Adrenal gland (tissue), 5 donors: ENCODE data around the gene GPD1.

Experiments
- POLR2A ChIP-seq, 2 donors: fragments of 450-650 bp; IDR thresholded peaks; one replicate each; pipeline ENCODE4 v1.6.1; 2017; ENCODE audit warnings: antibody characterized with exemption in 2 of 2, mild to moderate bottlenecking in 2 of 2, moderate library complexity in 1 of 2
- TF ChIP-seq, protein P1 (sequence below), 6 experiments: fragments of 450-650 bp in 4 of 6; fragments of 200-600 bp in 2 of 6; sonication (generic) in 1 of 6; IDR thresholded peaks; 1 replicate in 5 of 6; 2 replicates in 1 of 6; pipeline versions ENCODE4 v1.5.1 to v1.8.0; 2016 to 2021; ENCODE audit warnings: antibody characterized with exemption in 6 of 6, mild to moderate bottlenecking in 2 of 6, moderate library complexity in 1 of 6
- donor health status: DM: no; HTN: no; CAD: no.

DNA sequence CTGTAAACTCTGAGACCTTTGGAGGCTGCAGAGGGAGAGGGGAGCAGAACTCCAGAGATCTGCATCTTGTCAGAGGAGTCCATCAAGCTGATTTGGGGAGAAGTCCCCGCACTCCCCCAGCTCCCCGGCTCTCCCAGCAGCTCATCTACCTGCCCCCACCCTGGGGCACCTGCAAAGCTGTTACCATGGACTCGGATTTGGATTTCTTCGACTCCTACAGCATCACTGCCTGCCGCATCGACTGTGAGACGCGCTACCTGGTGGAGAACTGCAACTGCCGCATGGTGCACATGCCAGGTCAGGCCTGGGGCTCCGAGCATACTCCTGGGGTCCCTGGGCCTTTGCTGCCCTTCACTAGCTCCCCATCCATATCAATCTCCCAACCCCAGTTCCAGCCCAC, 25.5 kb upstream of the GPD1 start:
- TF ChIP-seq, protein P1, sequence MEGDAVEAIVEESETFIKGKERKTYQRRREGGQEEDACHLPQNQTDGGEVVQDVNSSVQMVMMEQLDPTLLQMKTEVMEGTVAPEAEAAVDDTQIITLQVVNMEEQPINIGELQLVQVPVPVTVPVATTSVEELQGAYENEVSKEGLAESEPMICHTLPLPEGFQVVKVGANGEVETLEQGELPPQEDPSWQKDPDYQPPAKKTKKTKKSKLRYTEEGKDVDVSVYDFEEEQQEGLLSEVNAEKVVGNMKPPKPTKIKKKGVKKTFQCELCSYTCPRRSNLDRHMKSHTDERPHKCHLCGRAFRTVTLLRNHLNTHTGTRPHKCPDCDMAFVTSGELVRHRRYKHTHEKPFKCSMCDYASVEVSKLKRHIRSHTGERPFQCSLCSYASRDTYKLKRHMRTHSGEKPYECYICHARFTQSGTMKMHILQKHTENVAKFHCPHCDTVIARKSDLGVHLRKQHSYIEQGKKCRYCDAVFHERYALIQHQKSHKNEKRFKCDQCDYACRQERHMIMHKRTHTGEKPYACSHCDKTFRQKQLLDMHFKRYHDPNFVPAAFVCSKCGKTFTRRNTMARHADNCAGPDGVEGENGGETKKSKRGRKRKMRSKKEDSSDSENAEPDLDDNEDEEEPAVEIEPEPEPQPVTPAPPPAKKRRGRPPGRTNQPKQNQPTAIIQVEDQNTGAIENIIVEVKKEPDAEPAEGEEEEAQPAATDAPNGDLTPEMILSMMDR (IDR thresholded peaks at IDR 0.05), result no peak
- TF ChIP-seq POLR2A (IDR thresholded peaks at IDR 0.05), result no peak
